Measurements from ENCODE around the gene PPIG.
"Not testable (repeated sequence)": the region's sequence is repeated elsewhere in the genome, so short reads cannot be mapped to it uniquely, and the experiment has no call there.

The PPIG gene

DNA sequence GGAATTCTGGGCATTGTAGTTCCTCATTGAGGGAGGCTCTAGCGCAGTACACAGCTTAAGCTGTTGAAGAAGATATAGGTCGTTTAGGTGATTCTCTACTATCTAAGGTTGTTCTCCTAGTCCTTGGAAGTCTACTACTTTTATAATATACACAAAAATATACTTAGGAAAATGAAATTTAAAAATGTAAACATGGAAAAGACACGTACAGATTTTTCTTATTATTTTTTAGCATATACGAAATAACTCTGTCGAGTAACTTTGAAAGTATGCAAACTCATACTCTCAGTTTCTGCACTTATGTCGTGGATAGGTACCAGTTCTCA, 10.2 kb upstream of the PPIG start:
- Mint-ChIP-seq H3K9me3 (no peaks in the 10 kb centered on the region), H3K4me3 (peak overlapping the region; percentile 96), H3K36me3 (peaks cover 23% of the 10 kb centered on the region), H3K27ac (peak overlapping the region; percentile 94), H3K4me1 (peaks cover 24% of the 10 kb centered on the region)
- DNase-seq (ENCODE audit: low spot score in 2 of 2) = no peak
- no peak for ATAC-seq

DNA sequence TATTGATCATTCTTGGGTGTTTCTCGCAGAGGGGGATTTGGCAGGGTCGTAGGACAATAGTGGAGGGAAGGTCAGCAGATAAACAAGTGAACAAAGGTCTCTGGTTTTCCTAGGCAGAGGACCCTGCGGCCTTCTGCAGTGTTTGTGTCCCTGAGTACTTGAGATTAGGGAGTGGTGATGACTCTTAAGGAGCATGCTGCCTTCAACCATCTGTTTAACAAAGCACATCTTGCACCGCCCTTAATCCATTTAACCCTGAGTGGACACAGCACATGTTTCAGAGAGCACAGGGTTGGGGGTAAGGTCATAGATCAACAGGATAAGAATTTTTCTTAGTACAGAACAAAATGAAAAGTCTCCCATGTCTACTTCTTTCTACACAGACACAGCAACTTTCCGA, 9.6 kb upstream of the PPIG start:
- H3K9me3 Mint-ChIP-seq; ATAC-seq; H3K27ac Mint-ChIP-seq; H3K4me3 Mint-ChIP-seq; DNase-seq (ENCODE audit: low spot score in 2 of 2): not testable (repeated sequence)
- Mint-ChIP-seq H3K36me3 (peaks cover 18% of the 10 kb centered on the region), H3K4me1 (peaks cover 24% of the 10 kb centered on the region)

DNA sequence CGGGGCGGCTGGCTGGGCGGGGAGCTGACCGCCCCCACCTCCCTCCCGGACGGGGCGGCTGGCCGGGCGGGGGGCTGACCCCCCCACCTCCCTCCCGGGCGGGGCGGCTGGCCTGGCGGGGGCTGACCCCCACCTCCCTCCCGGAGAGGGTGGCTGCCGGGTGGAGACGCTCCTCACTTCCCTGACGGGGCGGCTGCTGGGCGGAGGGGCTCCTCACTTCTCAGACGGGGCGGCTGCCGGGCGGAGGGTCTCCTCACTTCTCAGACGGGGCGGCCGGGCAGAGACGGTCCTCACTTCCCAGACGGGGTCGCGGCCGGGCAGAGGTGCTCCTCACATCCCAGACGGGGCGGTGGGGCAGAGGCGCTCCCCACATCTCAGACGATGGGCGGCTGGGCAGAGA, 8.9 kb upstream of the PPIG start:
- ATAC-seq; H3K27ac Mint-ChIP-seq; H3K4me3 Mint-ChIP-seq; DNase-seq (ENCODE audit: low spot score in 2 of 2); H3K9me3 Mint-ChIP-seq: not testable (repeated sequence)
- H3K36me3 Mint-ChIP-seq = peaks cover 11% of the 10 kb centered on the region
- peaks cover 19% of the 10 kb centered on the region for H3K4me1 Mint-ChIP-seq

DNA sequence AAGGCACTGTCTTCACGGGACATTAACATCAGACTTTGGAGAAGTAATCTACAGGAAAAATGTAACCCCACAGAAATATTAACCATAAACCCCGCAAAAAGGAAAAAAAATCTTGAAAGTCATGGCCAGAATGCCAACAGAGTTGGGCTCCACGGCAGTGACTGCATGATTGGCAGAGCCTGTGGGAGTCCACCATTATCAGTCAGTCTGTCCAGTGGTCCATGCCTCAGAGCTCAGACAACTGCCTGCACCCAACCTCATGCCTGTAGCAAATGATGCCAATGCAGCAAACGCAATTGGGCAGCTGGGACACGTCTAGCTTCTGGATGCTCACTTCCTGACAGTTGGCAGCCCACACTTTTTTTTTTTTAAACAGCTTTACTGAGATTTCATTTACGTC, 5.1 kb upstream of the PPIG start:
- no peak for ATAC-seq
- Mint-ChIP-seq H3K4me1 (peaks cover 3% of the 10 kb centered on the region), H3K4me3 (no peak overlapping the region), H3K9me3 (peaks cover 3% of the 10 kb centered on the region), H3K36me3 (peaks cover 2% of the 10 kb centered on the region), H3K27ac (no peak overlapping the region)
- no peak for DNase-seq (ENCODE audit: low spot score in 2 of 2)

DNA sequence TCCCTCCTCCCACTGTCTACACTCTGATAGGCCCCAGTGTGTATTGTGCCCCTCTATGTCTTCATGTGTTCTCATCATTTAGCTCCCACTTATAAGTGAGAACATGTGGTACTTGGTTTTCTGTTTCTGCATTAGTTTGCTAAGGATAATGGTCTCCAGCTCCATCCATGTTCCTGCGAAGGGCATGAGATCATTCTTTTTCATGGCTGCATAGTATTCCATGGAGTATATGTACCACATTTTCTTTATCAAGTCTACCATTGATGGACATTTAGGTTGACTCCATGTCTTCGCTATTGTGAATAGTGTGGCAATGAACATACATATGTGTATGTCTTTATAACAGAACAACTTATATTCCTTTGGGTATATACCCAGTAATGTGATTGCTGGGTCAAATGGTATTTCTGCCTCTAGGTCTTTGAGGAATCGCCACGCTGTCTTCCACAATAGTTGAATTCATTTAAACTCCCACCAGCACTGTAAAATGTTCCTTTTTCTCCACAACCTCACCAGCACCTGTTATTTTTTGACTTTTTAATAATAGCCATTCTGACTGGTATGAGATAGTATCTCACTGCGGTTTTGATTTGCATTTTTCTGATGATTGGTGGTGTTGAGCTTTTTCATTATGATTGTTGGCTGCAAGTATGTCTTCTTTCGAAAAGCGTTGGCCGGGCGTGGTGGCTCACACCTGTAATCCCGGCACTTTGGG, 1.4 kb upstream of the PPIG start:
- not testable (repeated sequence) for H3K9me3 Mint-ChIP-seq; H3K27ac Mint-ChIP-seq; DNase-seq (ENCODE audit: low spot score in 2 of 2); ATAC-seq; H3K4me3 Mint-ChIP-seq
- peaks cover 28% of the 10 kb centered on the region for H3K36me3 Mint-ChIP-seq
- H3K4me1 Mint-ChIP-seq = peaks cover 16% of the 10 kb centered on the region

DNA sequence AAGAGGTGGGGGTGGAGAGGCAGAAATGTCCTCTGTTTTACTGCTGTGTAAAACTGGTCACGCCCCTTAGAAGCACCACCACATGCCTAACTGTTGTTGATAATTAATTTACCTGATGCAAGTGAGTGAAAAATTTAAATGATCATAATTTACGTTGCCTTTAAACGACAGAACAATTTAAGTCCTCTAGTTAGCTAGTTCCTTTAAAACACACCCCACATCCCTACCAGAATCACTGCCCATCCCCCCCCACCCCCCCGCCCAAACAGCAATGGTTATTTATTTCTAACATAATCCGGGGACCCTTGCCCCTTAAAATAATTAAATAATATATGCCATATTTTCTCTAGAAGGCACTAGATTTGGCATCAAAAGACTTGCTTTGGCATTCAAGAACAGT, 633 bp upstream of the PPIG start:
- Mint-ChIP-seq H3K4me1 (peaks cover 16% of the 10 kb centered on the region), H3K27ac (peak overlapping the region; percentile 99), H3K36me3 (peaks cover 32% of the 10 kb centered on the region), H3K4me3 (peak overlapping the region; percentile 96), H3K9me3 (peaks cover 4% of the 10 kb centered on the region)
- ATAC-seq = no peak
- DNase-seq (ENCODE audit: low spot score in 2 of 2) = no peak

DNA sequence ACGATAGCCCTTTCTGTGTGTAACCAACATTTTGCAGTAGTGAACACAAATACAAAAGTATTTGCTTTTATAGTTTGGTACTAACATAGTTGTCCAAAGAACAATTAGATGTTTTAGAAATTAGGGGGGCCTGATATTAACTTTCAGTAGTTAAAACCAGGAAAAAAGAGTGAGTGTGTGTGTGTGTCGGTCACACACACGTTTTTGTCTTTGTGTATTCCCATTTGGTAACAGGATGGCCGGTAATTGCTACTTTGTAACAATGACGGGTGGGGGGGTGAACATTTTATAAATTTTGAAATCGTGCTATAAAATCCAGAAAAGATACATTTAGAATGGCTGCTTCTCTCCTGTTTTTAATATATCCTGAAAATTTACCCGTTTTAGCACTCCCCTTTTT, 1.5 kb downstream of the PPIG start:
- Mint-ChIP-seq H3K27ac (peak overlapping the region; percentile 99), H3K36me3 (peaks cover 45% of the 10 kb centered on the region), H3K4me1 (peaks cover 31% of the 10 kb centered on the region), H3K4me3 (peak overlapping the region; percentile 96), H3K9me3 (peaks cover 4% of the 10 kb centered on the region)
- DNase-seq (ENCODE audit: low spot score in 2 of 2) (no peak), ATAC-seq (no peak)

DNA sequence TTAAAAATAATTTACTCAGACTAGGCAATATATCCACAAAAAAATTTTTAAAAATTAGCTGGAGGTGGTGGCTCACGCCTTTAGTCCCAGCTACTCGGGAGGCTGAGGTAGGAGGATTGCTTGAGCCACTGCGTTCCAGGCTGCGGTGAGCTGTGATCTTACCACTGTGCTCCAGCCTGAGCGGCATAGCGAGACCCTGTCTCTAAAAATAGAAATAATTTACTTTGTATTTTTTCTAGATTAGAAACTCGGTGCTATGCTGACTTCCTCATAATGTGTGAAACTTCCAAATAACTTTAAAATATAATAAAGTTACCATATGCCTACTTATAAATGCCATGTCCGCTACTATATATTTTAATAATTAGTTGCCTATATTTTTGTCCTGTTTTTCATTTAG, 6.7 kb downstream of the PPIG start:
- Mint-ChIP-seq H3K4me3 (no peak overlapping the region), H3K9me3 (no peaks in the 10 kb centered on the region), H3K4me1 (peaks cover 25% of the 10 kb centered on the region), H3K36me3 (peaks cover 49% of the 10 kb centered on the region), H3K27ac (no peak overlapping the region)
- DNase-seq (ENCODE audit: low spot score in 2 of 2) = no peak
- no peak for ATAC-seq

DNA sequence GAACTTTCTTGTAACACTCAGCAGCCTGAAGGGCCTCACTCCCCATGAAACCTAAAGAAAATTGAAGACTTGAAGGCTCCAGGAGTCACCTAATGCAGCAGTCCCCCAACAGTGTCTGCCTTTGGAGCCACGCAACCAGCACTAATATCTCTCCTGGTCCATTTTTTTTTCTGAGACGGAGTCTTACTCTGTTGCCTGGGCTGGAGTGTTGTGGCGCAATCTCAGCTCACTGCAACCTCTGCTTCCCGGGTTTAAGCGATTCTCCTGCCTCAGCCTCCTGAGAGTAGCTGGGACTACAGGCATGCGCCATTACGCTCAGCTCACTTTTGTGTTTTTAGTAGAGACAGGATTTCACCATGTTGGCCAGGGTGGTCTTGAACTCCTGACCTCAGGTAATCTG, 12.4 kb downstream of the PPIG start:
- DNase-seq (ENCODE audit: low spot score in 2 of 2); H3K9me3 Mint-ChIP-seq; ATAC-seq; H3K27ac Mint-ChIP-seq; H3K4me3 Mint-ChIP-seq: not testable (repeated sequence)
- peaks cover 30% of the 10 kb centered on the region for H3K36me3 Mint-ChIP-seq
- H3K4me1 Mint-ChIP-seq = peaks cover 26% of the 10 kb centered on the region

DNA sequence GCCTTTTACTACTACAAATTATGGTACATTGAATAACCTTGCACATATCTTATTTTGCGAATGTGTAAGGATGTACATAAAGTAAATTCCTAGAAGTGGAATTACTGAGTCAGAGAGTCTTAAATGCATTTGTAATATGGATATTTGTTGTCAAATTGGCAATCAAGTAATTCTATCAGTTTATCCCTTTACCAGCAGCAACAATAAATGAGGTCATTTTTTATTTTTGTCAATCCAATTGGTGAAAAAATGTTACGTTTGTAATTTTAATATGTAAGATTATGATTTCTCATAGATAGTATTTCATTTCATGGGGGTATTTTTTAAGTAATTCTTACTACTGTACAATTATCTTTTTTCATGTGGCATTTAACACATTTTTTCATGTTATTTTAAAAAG, 14.8 kb downstream of the PPIG start:
- Mint-ChIP-seq H3K36me3 (peaks cover 24% of the 10 kb centered on the region), H3K9me3 (no peaks in the 10 kb centered on the region), H3K4me1 (peaks cover 28% of the 10 kb centered on the region), H3K4me3 (no peak overlapping the region), H3K27ac (no peak overlapping the region)
- DNase-seq (ENCODE audit: low spot score in 2 of 2) (no peak), ATAC-seq (no peak)

DNA sequence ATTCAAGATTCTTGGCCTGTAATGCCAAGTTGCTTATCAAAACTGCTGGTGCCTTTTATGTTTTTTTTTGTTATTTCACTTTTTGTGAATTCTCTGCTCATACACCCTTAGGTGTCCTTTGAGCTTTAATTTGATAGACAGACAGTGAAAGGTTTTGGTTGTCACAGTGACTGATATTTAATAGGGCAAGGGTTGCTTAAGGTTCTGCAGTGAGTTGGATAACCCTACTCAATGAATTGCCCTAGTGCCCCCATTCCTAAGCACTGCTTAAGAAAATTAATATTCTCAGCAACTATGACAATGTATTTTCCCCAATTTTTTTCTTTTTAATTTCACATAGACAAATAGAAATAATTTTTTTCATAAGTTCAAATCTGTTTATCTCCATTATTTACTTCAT, 15.4 kb downstream of the PPIG start:
- peaks cover 26% of the 10 kb centered on the region for H3K36me3 Mint-ChIP-seq
- no peak overlapping the region for H3K27ac Mint-ChIP-seq
- DNase-seq (ENCODE audit: low spot score in 2 of 2) (no peak), ATAC-seq (no peak)
- H3K9me3 Mint-ChIP-seq = no peaks in the 10 kb centered on the region
- peaks cover 28% of the 10 kb centered on the region for H3K4me1 Mint-ChIP-seq
- no peak overlapping the region for H3K4me3 Mint-ChIP-seq

DNA sequence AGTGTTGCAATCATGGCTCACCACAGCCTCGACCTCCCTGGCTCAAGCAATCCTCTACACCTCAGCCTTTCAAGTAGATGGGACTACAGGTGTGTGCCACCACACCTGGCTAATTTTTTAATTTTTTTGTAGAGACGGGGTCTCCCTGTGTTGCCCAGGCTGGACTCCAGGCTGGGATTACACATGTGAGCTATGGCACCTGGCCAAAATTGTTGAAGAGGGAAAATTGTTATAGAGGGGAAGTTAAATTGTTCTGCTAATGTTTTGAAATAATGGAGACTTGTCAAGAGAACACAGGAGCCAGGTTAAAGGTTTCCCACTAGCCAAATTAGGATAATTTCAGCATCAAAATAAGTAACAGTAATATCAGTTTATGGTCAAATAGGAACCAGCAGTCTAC, 25.1 kb downstream of the PPIG start:
- Mint-ChIP-seq H3K4me3 (no peak overlapping the region), H3K27ac (peak overlapping the region; percentile 47), H3K4me1 (no peaks in the 10 kb centered on the region), H3K9me3 (no peaks in the 10 kb centered on the region), H3K36me3 (peaks cover 100% of the 10 kb centered on the region)
- ATAC-seq (no peak), DNase-seq (ENCODE audit: low spot score in 2 of 2) (no peak)

DNA sequence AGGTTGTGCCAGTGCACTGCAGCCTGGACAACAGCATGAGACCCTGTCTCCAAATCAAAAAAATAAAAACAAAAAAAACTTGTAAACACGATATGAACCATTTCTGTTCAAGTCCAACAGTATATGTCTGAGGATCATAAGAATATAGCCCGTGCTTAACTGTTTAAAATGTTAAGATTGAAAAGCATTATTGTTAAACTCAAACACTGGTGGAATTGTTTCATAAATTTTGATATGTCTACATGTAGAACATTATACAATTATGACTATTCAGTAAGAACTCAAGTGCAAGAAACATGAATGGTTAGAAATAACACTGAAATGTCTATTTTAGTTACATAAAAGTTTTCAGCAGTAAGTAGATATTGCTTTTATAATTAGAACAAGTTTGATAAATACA, 29.7 kb downstream of the PPIG start:
- peaks cover 100% of the 10 kb centered on the region for H3K36me3 Mint-ChIP-seq
- no peak overlapping the region for H3K4me3 Mint-ChIP-seq
- H3K9me3 Mint-ChIP-seq = peaks cover 3% of the 10 kb centered on the region
- peaks cover 17% of the 10 kb centered on the region for H3K4me1 Mint-ChIP-seq
- no peak for ATAC-seq
- DNase-seq (ENCODE audit: low spot score in 2 of 2) = no peak
- no peak overlapping the region for H3K27ac Mint-ChIP-seq

DNA sequence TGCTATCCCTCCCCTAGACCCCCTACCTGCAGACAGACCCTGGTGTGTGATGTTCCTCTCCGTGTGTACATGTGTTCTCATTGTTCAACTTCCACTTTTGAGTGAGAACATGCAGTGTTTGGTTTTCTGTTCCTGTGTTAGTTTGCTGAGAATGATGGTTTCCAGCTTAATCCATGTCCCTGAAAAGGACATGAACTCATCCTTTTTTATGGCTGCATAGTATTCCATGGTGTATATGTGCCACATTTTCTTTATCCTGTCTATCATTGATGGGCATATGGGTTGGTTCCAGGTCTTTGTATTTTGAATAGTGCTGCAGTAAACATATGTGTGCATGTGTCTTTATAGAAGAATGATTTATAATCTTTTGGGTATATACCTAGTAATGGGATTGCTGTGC, 31.8 kb downstream of the PPIG start:
- peaks cover 30% of the 10 kb centered on the region for H3K4me1 Mint-ChIP-seq
- not testable (repeated sequence) for DNase-seq (ENCODE audit: low spot score in 2 of 2); H3K4me3 Mint-ChIP-seq; H3K27ac Mint-ChIP-seq; H3K9me3 Mint-ChIP-seq; ATAC-seq
- peaks cover 100% of the 10 kb centered on the region for H3K36me3 Mint-ChIP-seq

DNA sequence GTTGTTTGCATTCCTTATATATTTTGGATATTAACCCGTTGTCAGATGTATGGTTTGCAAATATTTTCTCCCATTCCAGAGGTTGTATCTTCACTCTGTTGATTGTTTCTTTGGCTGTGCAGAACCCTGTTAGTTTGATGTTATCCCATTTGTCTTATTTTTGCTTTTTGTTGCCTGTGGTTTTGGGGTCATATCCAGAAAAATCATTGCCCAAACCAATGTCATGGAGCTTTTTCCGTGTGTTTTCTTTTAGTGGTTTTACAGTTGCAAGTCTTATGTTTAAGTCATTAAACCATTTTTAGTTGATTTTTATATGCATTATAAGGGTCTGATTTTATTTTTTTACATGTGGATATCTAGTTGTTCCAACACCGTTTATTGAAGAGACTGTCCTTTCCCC, 35.8 kb downstream of the PPIG start:
- ATAC-seq (no peak), DNase-seq (ENCODE audit: low spot score in 2 of 2) (no peak)
- Mint-ChIP-seq H3K9me3 (peaks cover 3% of the 10 kb centered on the region), H3K4me1 (peaks cover 30% of the 10 kb centered on the region), H3K36me3 (peaks cover 99% of the 10 kb centered on the region), H3K27ac (peak overlapping the region; percentile 3), H3K4me3 (no peak overlapping the region)

DNA sequence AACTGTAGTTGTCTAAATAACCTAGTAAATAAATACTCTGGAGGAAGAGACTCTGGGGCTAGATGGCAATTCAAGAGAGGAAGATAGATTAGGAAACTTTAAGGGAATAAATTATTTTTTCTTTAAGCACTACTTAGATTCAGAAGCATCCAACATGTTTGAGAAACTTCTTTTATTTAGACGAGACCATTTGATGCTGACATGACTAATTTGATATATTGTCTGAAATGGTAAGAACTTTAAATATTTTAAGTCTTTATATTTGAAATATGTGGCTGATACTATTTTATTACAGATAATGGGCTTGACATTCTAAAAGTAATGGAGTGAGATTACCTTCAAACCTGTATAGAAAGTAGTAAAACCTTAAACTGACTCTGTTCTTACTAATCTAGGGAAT, 36.4 kb downstream of the PPIG start:
- ATAC-seq (no peak), DNase-seq (ENCODE audit: low spot score in 2 of 2) (no peak)
- Mint-ChIP-seq H3K4me1 (peaks cover 30% of the 10 kb centered on the region), H3K27ac (no peak overlapping the region), H3K9me3 (peaks cover 3% of the 10 kb centered on the region), H3K4me3 (no peak overlapping the region), H3K36me3 (peaks cover 99% of the 10 kb centered on the region)

DNA sequence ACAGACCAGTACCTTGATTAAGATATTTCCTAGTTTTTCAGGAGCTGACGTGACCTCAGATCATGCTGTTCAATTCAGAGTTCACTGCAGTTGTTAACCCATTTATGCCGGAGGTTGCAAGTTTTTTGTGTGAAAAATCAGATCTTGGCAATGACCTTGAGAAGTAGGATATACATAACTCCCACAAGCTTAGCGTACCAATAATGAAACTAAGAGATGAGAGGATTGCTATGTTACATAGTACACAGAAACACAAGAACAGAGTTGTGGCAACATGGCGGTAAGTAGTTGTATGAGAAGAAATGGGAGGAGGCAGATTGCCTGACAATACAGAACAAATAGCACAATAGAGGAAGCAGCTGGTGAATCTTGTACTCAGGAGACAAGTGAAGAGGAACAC, 39.1 kb downstream of the PPIG start:
- Mint-ChIP-seq H3K27ac (no peak overlapping the region), H3K36me3 (peaks cover 99% of the 10 kb centered on the region), H3K9me3 (no peaks in the 10 kb centered on the region), H3K4me3 (no peak overlapping the region), H3K4me1 (peaks cover 19% of the 10 kb centered on the region)
- ATAC-seq (peak; percentile 39), DNase-seq (ENCODE audit: low spot score in 2 of 2) (no peak)

Measured in stimulated activated effector memory CD8-positive, alpha-beta T cell treated with anti-CD3 and anti-CD28 coated beads, Interleukin-12 subunit alpha, Interleukin-12 subunit beta, amount 100 ng/mL, for 72 hours (primary cell).